ENCODE measurements around the gene EGFR.

EGFR gene

DNA sequence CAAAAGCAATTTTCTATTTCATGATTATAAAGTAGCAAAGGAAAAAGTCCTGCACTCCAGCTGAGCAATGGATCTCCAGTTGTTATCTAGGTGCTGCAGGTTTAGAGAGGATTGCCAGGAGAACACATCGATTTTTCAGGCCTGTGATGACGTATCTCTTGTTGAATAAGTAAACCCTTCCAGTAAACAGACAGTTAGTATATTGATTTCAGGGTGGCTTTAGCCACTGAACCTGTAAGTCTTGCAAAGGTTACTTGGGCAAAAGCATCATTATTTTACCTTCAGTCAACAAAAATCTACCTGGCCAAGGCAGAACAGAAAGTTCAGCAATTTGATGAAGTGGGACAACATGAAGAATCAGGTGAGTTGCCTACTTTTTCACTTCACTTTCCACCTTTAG lies 12.3 kb downstream of the EGFR start:
- TF ChIP-seq, protein P1, sequence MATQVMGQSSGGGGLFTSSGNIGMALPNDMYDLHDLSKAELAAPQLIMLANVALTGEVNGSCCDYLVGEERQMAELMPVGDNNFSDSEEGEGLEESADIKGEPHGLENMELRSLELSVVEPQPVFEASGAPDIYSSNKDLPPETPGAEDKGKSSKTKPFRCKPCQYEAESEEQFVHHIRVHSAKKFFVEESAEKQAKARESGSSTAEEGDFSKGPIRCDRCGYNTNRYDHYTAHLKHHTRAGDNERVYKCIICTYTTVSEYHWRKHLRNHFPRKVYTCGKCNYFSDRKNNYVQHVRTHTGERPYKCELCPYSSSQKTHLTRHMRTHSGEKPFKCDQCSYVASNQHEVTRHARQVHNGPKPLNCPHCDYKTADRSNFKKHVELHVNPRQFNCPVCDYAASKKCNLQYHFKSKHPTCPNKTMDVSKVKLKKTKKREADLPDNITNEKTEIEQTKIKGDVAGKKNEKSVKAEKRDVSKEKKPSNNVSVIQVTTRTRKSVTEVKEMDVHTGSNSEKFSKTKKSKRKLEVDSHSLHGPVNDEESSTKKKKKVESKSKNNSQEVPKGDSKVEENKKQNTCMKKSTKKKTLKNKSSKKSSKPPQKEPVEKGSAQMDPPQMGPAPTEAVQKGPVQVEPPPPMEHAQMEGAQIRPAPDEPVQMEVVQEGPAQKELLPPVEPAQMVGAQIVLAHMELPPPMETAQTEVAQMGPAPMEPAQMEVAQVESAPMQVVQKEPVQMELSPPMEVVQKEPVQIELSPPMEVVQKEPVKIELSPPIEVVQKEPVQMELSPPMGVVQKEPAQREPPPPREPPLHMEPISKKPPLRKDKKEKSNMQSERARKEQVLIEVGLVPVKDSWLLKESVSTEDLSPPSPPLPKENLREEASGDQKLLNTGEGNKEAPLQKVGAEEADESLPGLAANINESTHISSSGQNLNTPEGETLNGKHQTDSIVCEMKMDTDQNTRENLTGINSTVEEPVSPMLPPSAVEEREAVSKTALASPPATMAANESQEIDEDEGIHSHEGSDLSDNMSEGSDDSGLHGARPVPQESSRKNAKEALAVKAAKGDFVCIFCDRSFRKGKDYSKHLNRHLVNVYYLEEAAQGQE (IDR thresholded peaks at IDR 0.05; ENCODE audit: insufficient read depth in 1 of 2, low read depth in 2 of 2, low read length in 2 of 2) = no peak
- no peak for TF ChIP-seq POLR2AphosphoS5 (IDR thresholded peaks at IDR 0.05; ENCODE audit: low read depth, low read length)
- TF ChIP-seq SIN3A (IDR thresholded peaks at IDR 0.05; ENCODE audit: borderline replicate concordance, insufficient read depth, low read length) = no peak
- TF ChIP-seq TAF1 (IDR thresholded peaks at IDR 0.05; ENCODE audit: borderline replicate concordance, insufficient read depth, low read length) = no peak
- TF ChIP-seq FOXP2 (optimal IDR thresholded peaks at IDR 0.05; ENCODE audit: borderline replicate concordance, extremely low read depth, extremely low read length, insufficient read depth) = no peak

DNA sequence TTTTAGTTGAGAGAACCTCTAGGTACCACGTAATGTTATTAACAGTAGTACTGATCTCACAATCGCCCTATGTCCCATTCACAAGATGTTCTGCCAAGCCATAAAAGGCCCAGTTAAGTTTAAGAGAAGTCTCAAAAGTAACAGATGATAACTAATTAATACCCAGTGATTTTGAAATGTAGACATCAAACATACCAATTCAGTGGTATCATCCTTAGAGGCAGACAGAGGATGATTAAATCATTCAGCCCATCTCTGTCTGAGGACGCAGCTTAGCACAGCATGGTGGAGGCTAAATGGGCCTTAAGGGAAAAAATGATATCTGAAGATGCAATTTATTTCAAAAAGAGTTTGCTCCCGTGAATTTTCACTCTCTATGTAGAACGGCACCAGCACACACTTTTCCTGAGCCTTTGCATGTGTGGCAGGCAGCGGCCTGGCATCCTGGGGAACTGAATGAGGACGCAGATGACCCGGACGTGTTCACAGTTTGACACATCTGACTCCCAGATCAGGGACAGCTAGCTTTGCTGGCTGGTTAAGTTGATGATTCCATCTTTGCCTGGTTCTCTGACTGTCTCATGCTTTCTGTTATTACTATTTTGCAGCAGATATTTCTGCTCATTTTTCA lies 13.4 kb downstream of the EGFR start:
- TF ChIP-seq SIN3A (IDR thresholded peaks at IDR 0.05; ENCODE audit: borderline replicate concordance, insufficient read depth, low read length) (no peak), POLR2AphosphoS5 (IDR thresholded peaks at IDR 0.05; ENCODE audit: low read depth, low read length) (no peak), TAF1 (IDR thresholded peaks at IDR 0.05; ENCODE audit: borderline replicate concordance, insufficient read depth, low read length) (no peak), FOXP2 (optimal IDR thresholded peaks at IDR 0.05; ENCODE audit: borderline replicate concordance, extremely low read depth, extremely low read length, insufficient read depth) (no peak)
- TF ChIP-seq, protein P1 (IDR thresholded peaks at IDR 0.05; ENCODE audit: insufficient read depth in 1 of 2, low read depth in 2 of 2, low read length in 2 of 2) = no peak

DNA sequence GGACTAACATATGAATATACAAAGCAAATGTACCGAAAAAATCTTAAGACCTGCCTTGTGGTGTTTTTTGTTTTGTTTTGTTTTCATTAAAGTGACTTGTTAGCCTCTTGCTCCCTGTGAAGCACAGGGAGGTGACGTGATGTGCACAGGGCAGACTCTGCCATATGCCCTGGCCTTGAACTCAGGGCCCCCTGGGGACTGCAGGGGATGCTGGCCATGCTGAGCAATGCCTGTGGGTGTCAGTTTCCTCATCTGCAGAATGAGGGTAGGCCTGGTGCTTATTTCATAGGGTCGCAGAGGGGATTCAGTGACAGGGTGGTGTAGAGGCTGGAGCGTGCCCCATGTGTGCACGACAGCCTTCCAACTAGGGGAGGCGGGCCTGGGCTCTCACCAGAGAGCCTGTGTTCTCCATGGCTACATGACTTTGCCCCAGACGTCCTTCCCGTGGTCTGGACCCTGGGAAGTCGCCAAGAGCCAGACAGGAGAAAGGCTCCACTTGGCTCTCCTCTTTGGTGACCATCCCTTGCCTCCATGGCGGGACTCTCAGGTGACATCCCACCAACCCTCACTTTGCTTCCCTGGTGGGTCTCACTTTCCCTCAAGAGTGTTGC lies 14.5 kb downstream of the EGFR start:
- TF ChIP-seq, protein P1 (IDR thresholded peaks at IDR 0.05; ENCODE audit: insufficient read depth in 1 of 2, low read depth in 2 of 2, low read length in 2 of 2) = no peak

DNA sequence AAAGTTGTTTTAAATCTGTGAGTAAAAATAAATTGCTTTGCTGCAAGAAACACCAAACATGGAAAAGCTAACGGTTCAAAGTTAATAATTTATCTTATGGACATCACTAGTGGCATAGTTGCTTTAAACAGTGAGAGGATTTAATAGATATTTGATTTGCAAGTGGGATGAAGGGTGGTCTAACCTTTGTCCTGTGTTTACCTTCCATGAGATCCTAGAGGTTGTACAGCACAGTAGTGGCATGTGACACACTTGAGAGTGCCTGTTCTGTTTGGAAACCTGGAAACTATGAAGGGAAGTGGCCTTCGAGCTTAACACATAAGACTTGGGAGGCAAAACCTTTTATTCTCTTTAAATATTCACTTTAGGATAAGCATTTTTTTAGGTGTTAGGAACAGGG lies 16.0 kb downstream of the EGFR start:
- TF ChIP-seq SIN3A (IDR thresholded peaks at IDR 0.05; ENCODE audit: borderline replicate concordance, insufficient read depth, low read length) (no peak), FOXP2 (optimal IDR thresholded peaks at IDR 0.05; ENCODE audit: borderline replicate concordance, extremely low read depth, extremely low read length, insufficient read depth) (no peak), TAF1 (IDR thresholded peaks at IDR 0.05; ENCODE audit: borderline replicate concordance, insufficient read depth, low read length) (no peak), POLR2AphosphoS5 (IDR thresholded peaks at IDR 0.05; ENCODE audit: low read depth, low read length) (no peak)
- TF ChIP-seq, protein P1 (IDR thresholded peaks at IDR 0.05; ENCODE audit: insufficient read depth in 1 of 2, low read depth in 2 of 2, low read length in 2 of 2) = no peak

Data from PFSK-1 (cell line).